ENCODE results near the gene GLI3.

GLI3 gene

GRCh38 chr7:42071372-42072261, 165.4 kb downstream of the GLI3 start:
- no peak for DNase-seq

- DNase-seq, result no peak
Observed at GRCh38 chr7:42070068-42070467, 166.9 kb downstream of the GLI3 start.

GRCh38 chr7:42069590-42069989, 167.4 kb downstream of the GLI3 start:
- DNase-seq, result no peak

- no peak for DNase-seq
Observed at GRCh38 chr7:42068554-42069280, 168.3 kb downstream of the GLI3 start.

GRCh38 chr7:42065942-42066341, 171.1 kb downstream of the GLI3 start:
- no peak for DNase-seq

DNA sequence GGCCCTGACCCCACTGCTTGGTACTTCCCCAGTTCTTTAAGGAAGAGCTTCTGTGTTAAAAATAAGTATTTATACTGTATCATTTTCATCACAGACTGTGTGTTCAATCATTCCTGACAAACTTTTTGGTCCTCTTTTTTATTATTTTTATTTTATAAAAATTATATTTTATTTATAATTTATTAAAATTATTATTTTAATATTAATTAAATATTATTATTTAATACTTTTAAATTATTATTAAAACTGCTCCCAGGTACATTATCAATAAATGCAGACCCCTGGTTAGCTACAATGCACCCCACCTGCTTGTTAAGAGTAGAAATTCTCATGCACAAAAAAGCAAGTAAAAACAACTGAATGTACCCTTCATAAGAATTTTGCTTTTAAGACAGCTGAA, 172.0 kb downstream of the GLI3 start:
- no peak for DNase-seq

GRCh38 chr7:42064534-42064933, 172.5 kb downstream of the GLI3 start:
- no peak for DNase-seq

DNA sequence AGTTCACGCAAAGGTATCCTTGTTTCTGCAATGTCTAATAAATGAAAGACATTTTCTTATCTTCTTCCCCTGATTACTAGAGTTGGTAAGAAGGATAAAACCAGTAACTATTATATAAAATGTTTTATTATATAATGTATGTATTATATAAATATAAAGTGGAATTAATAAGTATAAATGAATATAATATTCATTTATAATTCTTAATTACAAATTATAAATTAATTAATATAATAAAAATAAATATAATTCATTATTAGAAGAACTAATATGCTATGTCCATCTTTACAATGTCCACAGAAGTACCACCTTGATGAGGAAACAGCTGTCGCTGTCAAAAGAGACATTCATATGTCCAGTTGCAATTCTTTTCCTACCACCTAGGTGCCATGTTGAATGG, 177.7 kb downstream of the GLI3 start:
- no peak for DNase-seq

DNA sequence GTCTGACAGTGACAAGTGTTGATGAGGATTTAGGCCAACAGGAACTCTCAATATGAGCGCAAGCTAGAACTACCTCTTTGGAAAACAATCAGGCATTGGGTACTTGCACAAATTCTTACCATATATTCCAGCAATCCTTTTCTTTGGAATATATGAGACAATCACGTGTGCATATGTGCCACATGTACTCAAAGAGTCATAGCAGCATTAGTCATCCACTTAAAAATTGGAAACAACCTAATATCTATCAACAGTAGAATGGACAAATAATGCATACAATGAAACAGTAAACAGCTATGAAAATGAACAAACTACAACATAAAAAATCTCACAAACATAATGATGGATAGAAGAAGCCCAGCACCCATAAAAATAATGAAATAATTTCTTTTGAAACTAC, 179.7 kb downstream of the GLI3 start:
- no peak for DNase-seq

- no peak for DNase-seq
Observed at GRCh38 chr7:42055171-42055570, 181.8 kb downstream of the GLI3 start.

DNA sequence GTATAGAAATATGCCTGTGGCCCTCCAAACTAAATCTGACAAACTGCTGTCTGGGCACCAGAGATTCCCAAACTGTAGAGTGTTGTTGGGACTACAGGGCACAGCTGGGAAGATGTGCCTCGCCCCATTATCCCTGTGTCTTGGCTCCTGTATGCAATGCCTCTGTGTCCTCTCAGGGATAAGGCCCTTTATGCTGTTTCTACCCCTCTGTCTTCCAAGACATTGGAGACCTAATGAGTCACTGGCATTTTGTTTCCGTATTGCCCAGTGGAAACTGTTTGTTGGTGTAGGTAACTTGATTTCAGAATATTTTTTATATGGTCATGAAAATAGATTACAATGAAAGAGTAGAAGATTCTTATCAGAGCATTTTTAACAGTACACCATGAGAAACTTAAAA, 183.2 kb downstream of the GLI3 start:
- DNase-seq, result no peak

DNA sequence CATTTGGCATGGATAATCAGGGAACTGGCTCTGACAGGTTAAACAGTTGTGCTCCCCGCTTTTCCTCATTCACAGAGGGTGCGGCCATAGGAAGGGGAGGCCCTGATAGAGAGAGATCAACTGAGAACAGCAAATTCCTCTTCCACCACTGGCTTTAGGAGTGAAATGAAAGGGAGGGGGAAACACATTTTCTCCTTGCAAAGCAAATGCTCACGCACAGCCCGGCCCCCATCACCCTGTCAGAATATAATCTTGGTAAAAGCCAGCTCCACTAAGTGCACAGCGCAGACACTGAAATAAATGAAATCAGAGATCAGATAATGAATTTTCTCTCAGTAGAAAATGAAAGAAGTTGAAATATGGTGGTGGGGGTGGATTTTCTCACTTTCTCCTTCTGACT, 187.2 kb downstream of the GLI3 start:
- no peak for DNase-seq

- DNase-seq, result no peak
Observed at GRCh38 chr7:42046483-42046882, 190.5 kb downstream of the GLI3 start.

- DNase-seq, result no peak
Observed at GRCh38 chr7:42045961-42046360, 191.0 kb downstream of the GLI3 start.

DNA sequence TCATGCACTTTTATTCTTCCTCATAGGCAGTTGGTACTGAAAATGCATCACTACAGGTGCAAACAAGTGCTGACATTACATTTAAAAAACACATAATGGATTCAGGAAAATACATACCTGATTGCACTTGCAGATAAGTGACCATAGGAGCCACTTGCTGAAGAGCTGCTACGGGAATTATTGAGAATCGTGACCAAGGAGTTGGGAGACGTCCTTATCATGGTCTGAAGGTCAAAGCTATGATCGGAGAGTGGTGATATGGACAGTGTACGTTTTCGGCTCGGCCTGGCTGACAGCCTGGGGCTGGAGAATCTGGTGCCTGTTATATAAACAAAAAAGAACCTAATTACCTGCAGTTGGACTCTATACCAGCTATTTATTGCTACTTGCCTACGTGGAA, 197.1 kb downstream of the GLI3 start:
- DNase-seq, result no peak

GRCh38 chr7:42035210-42035609, 201.8 kb downstream of the GLI3 start:
- no peak for DNase-seq

DNA sequence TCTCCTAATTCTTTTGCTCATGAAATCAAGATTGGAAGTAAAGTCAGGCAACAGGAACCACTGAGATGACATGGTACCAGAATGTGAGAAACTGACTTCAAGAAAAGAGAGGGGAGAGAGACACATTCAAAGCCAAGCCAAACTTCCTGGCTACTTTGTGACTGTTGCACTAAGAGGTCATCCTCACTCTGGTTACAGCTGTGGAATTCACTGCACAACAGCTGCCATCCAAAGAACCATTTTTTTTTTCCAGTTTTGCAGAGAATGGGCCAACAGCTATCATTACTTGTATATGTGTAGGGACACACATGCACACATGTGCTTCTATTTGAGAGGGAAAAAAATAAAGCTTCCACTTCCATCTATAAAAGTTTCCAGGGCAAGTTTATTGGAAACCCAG, 203.5 kb downstream of the GLI3 start:
- DNase-seq, result no peak

DNA sequence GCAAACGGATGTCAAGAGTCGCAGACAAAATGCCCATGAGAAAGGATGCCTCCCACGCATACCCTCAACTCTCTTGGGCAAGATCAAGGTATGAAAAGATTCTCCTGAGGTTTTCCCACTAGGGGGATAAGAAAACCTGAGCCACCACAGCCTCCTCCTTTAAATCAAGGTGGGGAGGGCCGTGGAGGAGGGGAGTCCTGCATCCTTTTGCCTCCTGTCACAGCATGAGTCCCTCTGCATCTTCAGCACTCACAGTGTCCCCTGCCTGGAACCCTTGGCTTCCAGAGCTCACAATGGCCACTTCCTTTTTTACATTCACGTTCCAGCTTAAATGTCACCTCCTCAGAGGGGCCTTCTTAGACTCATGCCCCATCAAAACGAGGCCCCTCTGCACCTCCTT, 207.6 kb downstream of the GLI3 start:
- no peak for DNase-seq

- no peak for DNase-seq
Observed at GRCh38 chr7:42027521-42027920, 209.5 kb downstream of the GLI3 start.

- DNase-seq, result no peak
Observed at GRCh38 chr7:42026622-42027197, 210.3 kb downstream of the GLI3 start.

DNA sequence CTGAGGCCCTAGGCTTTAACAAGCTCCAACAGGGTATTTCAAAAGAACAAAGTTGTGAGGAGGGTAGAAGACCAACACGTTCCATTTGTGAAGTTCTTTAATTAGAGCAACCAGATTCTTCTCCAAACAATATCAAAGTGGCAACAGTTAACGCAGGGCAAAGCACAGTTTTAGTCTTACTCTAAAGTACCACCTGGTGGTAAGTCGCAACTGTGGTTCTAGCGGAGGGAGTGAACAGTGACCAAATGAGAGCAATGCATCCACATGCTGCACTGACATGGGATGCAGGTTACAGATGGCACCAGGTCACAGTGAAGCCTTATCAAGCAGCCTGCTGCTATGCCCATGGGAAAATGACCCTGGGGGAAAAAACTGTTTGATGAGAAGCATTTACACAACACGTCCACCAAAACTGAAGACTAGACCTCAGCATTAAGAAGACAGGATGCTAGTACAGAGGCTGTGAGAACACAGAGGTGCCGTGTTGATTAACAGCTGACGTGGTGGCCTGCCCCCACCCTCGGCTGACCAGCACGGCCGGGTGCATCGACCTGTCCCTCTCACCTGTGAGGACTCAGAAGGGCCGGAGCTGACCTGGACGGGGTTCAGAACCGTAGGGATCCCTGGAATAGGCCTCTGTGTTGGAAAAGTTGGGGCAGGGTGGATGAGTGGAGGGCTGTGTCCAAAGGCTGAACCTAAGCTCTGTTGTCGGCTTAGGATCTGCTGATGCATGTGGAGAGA, 211.2 kb downstream of the GLI3 start:
- no peak for DNase-seq

DNA sequence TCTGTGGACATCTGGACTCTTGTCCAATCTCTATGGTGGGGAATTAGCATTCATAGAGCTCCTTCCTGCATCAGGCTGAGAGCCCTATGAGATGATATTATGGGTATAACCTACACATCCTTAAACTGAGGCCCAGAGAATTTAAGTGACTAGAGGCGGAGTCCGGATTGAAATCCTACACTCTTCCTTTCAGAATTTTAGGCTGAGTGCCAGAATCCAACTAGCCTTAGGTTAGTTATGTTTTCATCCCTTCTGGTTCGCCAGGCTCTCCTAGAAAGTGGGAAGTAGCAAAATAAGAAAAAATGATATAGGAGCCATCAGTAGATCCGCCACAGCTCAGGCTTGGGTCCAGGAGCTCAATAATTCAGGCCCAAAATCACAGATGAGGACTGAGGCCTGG, 212.5 kb downstream of the GLI3 start:
- no peak for DNase-seq

DNA sequence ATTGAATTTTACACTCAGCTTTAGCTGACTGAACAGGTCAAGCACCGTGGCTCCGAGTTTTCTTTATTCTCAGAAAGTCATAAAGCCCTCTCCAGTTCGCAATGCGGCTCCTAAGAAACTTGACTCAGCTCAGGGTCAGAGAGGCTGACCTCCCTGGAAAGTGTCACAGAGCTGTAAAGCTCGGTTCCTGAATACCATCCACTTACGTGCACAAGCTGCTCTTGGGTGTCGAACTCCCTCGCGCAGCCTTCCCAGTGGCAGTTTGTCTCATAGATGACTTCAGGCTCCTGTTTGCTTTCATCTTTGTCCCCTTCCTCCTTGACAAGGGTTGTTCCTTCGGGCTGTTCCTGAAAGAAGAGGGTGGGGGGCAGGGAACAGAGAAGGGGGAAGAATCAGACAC, 213.7 kb downstream of the GLI3 start:
- no peak for DNase-seq
